ENCODE data around the gene SIVA1.

The SIVA1 gene

DNA sequence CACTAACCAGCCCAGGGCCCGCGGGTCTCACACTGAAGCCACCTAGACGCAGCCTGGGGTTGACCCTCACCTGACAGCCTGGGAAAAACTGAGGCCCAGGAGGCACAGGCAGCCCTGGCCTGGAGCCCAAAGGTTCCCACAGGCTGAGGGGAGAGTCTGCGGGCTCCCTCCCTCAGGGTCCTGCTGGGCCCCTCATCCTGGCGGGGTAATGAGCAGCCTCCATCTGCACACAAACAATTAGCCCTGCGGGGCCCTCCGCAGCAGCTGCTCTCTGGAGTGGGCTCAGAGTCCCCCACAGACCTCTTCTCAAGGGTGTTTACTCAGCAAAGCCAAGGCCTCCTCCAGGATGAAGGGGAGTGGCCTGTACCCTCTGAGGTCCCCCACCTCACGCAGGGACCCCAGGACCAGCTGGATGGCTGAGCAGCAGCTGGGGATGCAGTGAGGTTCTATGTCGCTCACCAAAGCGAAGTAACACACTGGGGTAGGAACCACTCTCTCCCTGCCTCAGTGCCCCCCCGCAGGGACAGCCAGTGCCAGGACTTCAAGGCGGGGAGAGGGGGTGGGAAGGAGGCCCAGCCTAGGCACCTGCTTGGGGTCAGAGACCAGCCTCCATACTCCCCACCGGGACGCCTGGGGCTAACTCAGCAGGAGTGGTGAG, 35.3 kb downstream of the SIVA1 start:
- TF ChIP-seq CTCF (IDR thresholded peaks at IDR 0.05; ENCODE audit: borderline replicate concordance, insufficient read depth, low read depth, low read length): no peak

DNA sequence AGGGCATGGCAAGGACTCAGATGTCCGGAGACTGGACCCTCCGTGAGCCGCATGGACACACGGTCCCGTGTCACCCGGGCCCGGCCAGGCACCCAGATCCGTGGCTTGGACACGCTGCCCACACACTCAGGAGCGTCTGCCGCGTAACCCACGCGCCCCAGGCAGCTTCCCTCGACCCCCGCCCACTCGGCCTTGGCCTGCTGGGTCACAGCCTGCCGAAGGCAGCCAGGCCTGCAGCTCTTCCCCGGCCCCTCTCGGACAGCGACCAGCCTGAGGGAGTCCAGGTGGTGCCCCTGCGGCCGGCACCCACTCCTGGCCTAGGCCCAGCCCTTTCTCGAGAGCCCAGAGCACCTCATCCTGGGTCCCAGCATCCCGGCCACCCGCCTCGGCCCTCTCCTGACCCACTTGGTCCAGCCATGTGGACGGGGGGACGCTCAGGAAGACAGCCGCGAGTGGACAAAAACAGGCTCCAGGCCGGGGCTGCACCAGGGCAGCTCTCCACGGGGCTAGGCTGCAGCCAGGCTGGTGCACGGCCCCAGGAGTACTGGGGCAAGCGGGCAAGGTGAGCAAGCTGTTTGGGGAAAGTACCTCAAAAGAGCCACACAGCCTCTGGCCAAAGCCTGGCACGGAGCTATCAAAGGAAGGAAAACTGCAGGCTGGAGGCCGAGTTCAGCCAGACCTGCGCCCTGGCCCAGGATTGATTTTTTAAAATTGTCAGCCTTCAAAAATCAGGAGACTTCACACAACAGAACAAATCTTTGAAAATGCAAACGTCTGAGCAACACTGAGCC, 36.1 kb downstream of the SIVA1 start:
- H3K4me3 ChIP-seq (ENCODE audit: low read depth, low read length): no peak overlapping the region

More for the DNA sequence above, 35.3 kb downstream of the SIVA1 start:
- no peak overlapping the region for H3K4me3 ChIP-seq (ENCODE audit: low read depth, low read length)

DNA sequence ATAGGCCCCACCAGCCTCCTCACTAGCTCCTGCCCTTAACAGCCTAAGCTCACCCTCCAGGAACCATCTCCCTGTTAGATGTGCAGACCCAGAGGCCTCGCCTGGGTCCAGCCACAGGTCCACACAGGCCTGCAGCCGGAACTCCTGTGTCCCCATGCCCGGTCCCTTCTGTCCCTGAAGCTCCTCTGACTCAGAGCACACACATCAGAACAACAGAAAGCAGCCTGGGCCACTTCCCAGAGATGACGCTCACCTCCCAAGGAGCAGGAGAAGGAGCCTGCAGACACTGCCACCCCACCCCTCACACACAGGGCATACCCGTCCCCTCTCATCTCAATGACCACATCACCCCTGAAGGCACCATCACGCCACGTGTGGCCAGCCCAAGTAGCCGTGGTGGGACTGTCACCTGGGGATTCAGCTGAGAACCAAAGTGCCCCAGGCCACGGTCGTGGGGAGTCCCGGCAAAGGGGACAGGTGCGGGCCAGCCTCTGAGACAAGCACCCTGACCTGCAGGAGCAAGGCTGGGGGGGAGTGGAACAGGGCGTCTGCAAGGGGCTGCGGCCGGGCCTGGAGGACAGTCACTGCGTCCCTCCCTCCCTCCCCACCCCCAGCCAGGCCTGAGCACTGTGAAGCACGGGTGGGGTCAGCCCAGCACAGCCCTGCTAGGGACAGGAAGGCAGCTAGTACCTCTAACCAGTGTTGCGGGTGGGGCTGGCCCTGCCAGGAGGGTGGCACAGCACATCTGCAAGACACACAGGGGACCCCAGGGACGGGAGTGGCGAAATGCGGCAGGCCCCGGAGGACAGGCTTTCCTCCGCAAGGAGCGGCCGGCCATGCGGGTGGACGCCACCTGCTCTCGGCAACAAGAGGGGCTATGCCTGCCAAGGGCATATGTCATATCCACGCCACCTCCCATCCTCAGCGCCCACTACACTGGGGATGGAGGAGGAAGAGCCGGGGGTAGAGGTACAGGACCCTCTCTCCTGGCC, 37.1 kb downstream of the SIVA1 start:
- no peak for TF ChIP-seq CTCF (IDR thresholded peaks at IDR 0.05; ENCODE audit: borderline replicate concordance, insufficient read depth, low read depth, low read length)
- H3K4me3 ChIP-seq (ENCODE audit: low read depth, low read length): no peak overlapping the region

More for the DNA sequence above, 36.1 kb downstream of the SIVA1 start:
- no peak for TF ChIP-seq CTCF (IDR thresholded peaks at IDR 0.05; ENCODE audit: borderline replicate concordance, insufficient read depth, low read depth, low read length)

DNA sequence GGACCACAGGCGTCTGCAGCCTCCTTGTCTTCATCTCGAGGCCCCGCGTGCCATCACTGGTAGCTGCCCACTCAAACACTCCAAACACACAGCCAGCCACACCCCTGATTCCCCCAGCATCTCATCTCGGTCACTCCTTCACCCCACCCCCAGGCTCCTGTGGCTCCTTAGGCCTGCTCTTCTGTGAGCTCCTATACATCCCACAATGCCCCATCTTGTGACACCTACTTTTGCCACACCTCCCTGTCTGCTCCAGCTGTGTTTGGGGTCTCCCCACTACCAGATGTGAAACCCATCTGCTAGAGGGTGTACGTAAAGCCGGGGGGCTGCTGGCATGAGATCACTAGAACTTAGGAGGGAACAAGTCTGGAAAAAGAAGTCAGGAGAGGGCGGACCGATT, 38.5 kb downstream of the SIVA1 start:
- no peak for TF ChIP-seq CTCF (IDR thresholded peaks at IDR 0.05; ENCODE audit: borderline replicate concordance, insufficient read depth, low read depth, low read length)

GRCh38 chr14:104792101-104792884, 39.3 kb downstream of the SIVA1 start:
- no peak for TF ChIP-seq CTCF (IDR thresholded peaks at IDR 0.05; ENCODE audit: borderline replicate concordance, insufficient read depth, low read depth, low read length)
- no peak overlapping the region for H3K4me3 ChIP-seq (ENCODE audit: low read depth, low read length)

More for the DNA sequence above, 38.5 kb downstream of the SIVA1 start:
- H3K4me3 ChIP-seq (ENCODE audit: low read depth, low read length): no peak overlapping the region

All from GM12875 (cell line).